Parathyroid adenoma (tissue), 2 donors: ENCODE measurements around the gene CYP4F11.

ENCODE experiments used
- H2AFZ ChIP-seq: fragments of 300-600 bp; sonication (generic); one replicate; pipeline ENCODE4 v1.7.0; 2017; ENCODE audit warnings: antibody characterized with exemption, mild to moderate bottlenecking
- H3K27ac ChIP-seq: fragments of 300-600 bp; sonication (generic); one replicate; pipeline ENCODE4 v1.7.0; 2017
- H3K27me3 ChIP-seq: fragments of 300-600 bp; sonication (generic); one replicate; pipeline ENCODE4 v1.7.0; 2017; ENCODE audit warnings: low read length; ENCODE audit not compliant: control insufficient read depth, insufficient read depth
- H3K36me3 ChIP-seq: fragments of 300-600 bp; sonication (generic); one replicate; pipeline ENCODE4 v1.7.0; 2017; ENCODE audit warnings: low read length; ENCODE audit not compliant: control insufficient read depth, insufficient read depth
- H3K4me1 ChIP-seq: fragments of 300-600 bp; sonication (generic); one replicate; pipeline ENCODE4 v1.7.0; 2017; ENCODE audit warnings: control low read depth
- H3K4me2 ChIP-seq: fragments of 300-600 bp; sonication (generic); one replicate; pipeline ENCODE4 v1.7.0; 2017; ENCODE audit warnings: low read length
- H3K4me3 ChIP-seq: fragments of 300-600 bp; sonication (generic); one replicate; pipeline ENCODE4 v1.7.0; 2017; ENCODE audit warnings: low read depth, low read length
- H3K79me2 ChIP-seq: fragments of 300-600 bp; sonication (generic); one replicate; pipeline ENCODE4 v1.7.0; 2017; ENCODE audit warnings: control low read depth
- H3K9ac ChIP-seq: fragments of 300-600 bp; sonication (generic); one replicate; pipeline ENCODE4 v1.7.0; 2017; ENCODE audit warnings: mild to moderate bottlenecking
- H3K9me3 ChIP-seq: fragments of 300-600 bp; sonication (generic); one replicate; pipeline ENCODE4 v1.7.0; 2017; ENCODE audit warnings: low read length; ENCODE audit not compliant: control insufficient read depth
- CTCF ChIP-seq: fragments of 300-600 bp; sonication (generic); IDR thresholded peaks from one replicate; pipeline ENCODE4 v1.7.0; 2017; ENCODE audit warnings: antibody characterized with exemption, mild to moderate bottlenecking
- donor health status: primary hyperparathyroidism.

CYP4F11 gene

GRCh38 chr19:15897026-15897737, 37.1 kb downstream of the CYP4F11 start:
- H3K9me3 ChIP-seq, result no peaks in the 10 kb centered on the region
- H3K36me3 ChIP-seq, result no peaks in the 10 kb centered on the region
- H2AFZ ChIP-seq, result no peak overlapping the region
- no peak overlapping the region for H3K27ac ChIP-seq
- no peak for TF ChIP-seq CTCF
- no peaks in the 10 kb centered on the region for H3K27me3 ChIP-seq
- H3K9ac ChIP-seq, result no peak overlapping the region
- H3K4me3 ChIP-seq, result no peak overlapping the region
- no peaks in the 10 kb centered on the region for H3K79me2 ChIP-seq
- no peak overlapping the region for H3K4me2 ChIP-seq
- H3K4me1 ChIP-seq, result no peaks in the 10 kb centered on the region

- Histone ChIP-seq H3K9me3 (peaks cover 4% of the 10 kb centered on the region), H3K79me2 (no peaks in the 10 kb centered on the region), H3K4me1 (no peaks in the 10 kb centered on the region), H3K9ac (no peak overlapping the region), H3K27ac (no peak overlapping the region), H2AFZ (no peak overlapping the region), H3K4me3 (no peak overlapping the region), H3K27me3 (no peaks in the 10 kb centered on the region), H3K4me2 (no peak overlapping the region), H3K36me3 (no peaks in the 10 kb centered on the region)
- TF ChIP-seq CTCF, result no peak
Observed at GRCh38 chr19:15895876-15896430, 38.4 kb downstream of the CYP4F11 start.

GRCh38 chr19:15894359-15894758, 40.0 kb downstream of the CYP4F11 start:
- H3K9ac ChIP-seq, result no peak overlapping the region
- TF ChIP-seq CTCF, result no peak

GRCh38 chr19:15893477-15893876, 40.9 kb downstream of the CYP4F11 start:
- no peaks in the 10 kb centered on the region for H3K79me2 ChIP-seq
- no peak overlapping the region for H3K4me2 ChIP-seq
- no peaks in the 10 kb centered on the region for H3K4me1 ChIP-seq
- no peak overlapping the region for H3K27ac ChIP-seq
- H3K9me3 ChIP-seq, result peaks cover 4% of the 10 kb centered on the region
- H2AFZ ChIP-seq, result no peak overlapping the region
- no peaks in the 10 kb centered on the region for H3K36me3 ChIP-seq
- H3K4me3 ChIP-seq, result no peak overlapping the region
- H3K9ac ChIP-seq, result no peak overlapping the region
- TF ChIP-seq CTCF, result no peak
- no peaks in the 10 kb centered on the region for H3K27me3 ChIP-seq

More at GRCh38 chr19:15894359-15894758, 40.0 kb downstream of the CYP4F11 start:
- no peak overlapping the region for H3K4me3 ChIP-seq
- H2AFZ ChIP-seq, result no peak overlapping the region
- no peaks in the 10 kb centered on the region for H3K27me3 ChIP-seq
- H3K27ac ChIP-seq, result no peak overlapping the region
- no peaks in the 10 kb centered on the region for H3K36me3 ChIP-seq
- no peaks in the 10 kb centered on the region for H3K4me1 ChIP-seq
- H3K79me2 ChIP-seq, result no peaks in the 10 kb centered on the region
- H3K4me2 ChIP-seq, result no peak overlapping the region
- H3K9me3 ChIP-seq, result peaks cover 4% of the 10 kb centered on the region

- Histone ChIP-seq H3K27me3 (no peaks in the 10 kb centered on the region), H3K36me3 (no peaks in the 10 kb centered on the region), H3K4me3 (no peak overlapping the region), H3K4me1 (no peaks in the 10 kb centered on the region), H3K4me2 (no peak overlapping the region), H3K79me2 (no peaks in the 10 kb centered on the region), H3K27ac (no peak overlapping the region), H3K9me3 (peaks cover 4% of the 10 kb centered on the region), H3K9ac (no peak overlapping the region), H2AFZ (no peak overlapping the region)
- TF ChIP-seq CTCF, result no peak
Observed at GRCh38 chr19:15892012-15892411, 42.3 kb downstream of the CYP4F11 start.
